CD4-positive, alpha-beta T cell (primary cell): ENCODE measurements around the gene WDR35. TPM values are rescaled to one million over a fixed set of nuclear protein-coding genes. Genes with fewer than 3 reads are reported as not detected.

ENCODE experiments used
- ATAC-seq: fragments of 200-7000 bp; cut with Tn5 transposase; one replicate; pipeline ENCODE4 v1.10.0; 2022; ENCODE audit warnings: mild to moderate bottlenecking; ENCODE audit not compliant: poor library complexity
- CTCF ChIA-PET: fragments of 350-600 bp; sonication (Branson Sonifier 250); formaldehyde crosslinking; loops from one replicate; lab custom pipeline; 2021; ENCODE audit warnings: antibody characterized with exemption, inconsistent platforms; lab: Charles Lee
- POLR2A ChIA-PET: fragments of 350-600 bp; sonication (Branson Sonifier 250); formaldehyde crosslinking; loops from one replicate; lab custom pipeline; 2021; ENCODE audit warnings: antibody characterized with exemption, inconsistent platforms; lab: Charles Lee
- DNase-seq, 14 experiments: peaks; one replicate each; pipeline ENCODE4 v3.0.0-alpha.2; 2013 to 2020; ENCODE audit warnings: mixed read lengths in 2 of 14
- H3K27ac ChIP-seq, 2 donors: one replicate each; pipeline versions ENCODE4 v1.5.1 to v1.7.0; 2013; ENCODE audit warnings: low read length in 2 of 2, low read depth in 1 of 2, mild to moderate bottlenecking in 1 of 2
- H3K27me3 ChIP-seq, 2 experiments: 1 replicate in 1 of 2; 2 replicates in 1 of 2; pipeline versions ENCODE4 v1.6.1 to v1.7.0; 2013; ENCODE audit warnings: low read length in 2 of 2, control low read depth in 1 of 2, mild to moderate bottlenecking in 1 of 2, moderate library complexity in 1 of 2; ENCODE audit not compliant: insufficient read depth in 2 of 2, control insufficient read depth in 1 of 2
- H3K36me3 ChIP-seq: one replicate; pipeline ENCODE4 v1.6.1; 2013; ENCODE audit warnings: low read length, control low read depth; ENCODE audit not compliant: insufficient read depth
- H3K4me1 ChIP-seq: one replicate; pipeline ENCODE4 v1.6.1; 2013; ENCODE audit warnings: low read length, control low read depth; ENCODE audit not compliant: insufficient read depth
- H3K4me3 ChIP-seq: one replicate; pipeline ENCODE4 v1.5.1; 2013; ENCODE audit warnings: mild to moderate bottlenecking, low read length, moderate library complexity
- H3K9me3 ChIP-seq, 2 experiments: 1 replicate in 1 of 2; 2 replicates in 1 of 2; pipeline versions ENCODE4 v1.6.1 to v1.7.0; 2013; ENCODE audit warnings: low read length in 2 of 2, mild to moderate bottlenecking in 2 of 2, control low read depth in 1 of 2, moderate library complexity in 1 of 2; ENCODE audit not compliant: control insufficient read depth in 1 of 2, insufficient read depth in 1 of 2
- H3K27ac Mint-ChIP-seq: one replicate; pipeline ENCODE4 v1.8.0; 2020; ENCODE audit warnings: mixed read lengths
- H3K27me3 Mint-ChIP-seq: one replicate; pipeline ENCODE4 v1.8.0; 2021; ENCODE audit warnings: mixed read lengths
- H3K36me3 Mint-ChIP-seq: one replicate; pipeline ENCODE4 v1.8.0; 2021; ENCODE audit warnings: low read depth, mixed read lengths
- H3K4me1 Mint-ChIP-seq: one replicate; pipeline ENCODE4 v1.8.0; 2021; ENCODE audit warnings: low read depth, mixed read lengths
- H3K4me3 Mint-ChIP-seq: one replicate; pipeline ENCODE4 v1.8.0; 2020; ENCODE audit warnings: mild to moderate bottlenecking, mixed read lengths
- H3K9me3 Mint-ChIP-seq: one replicate; pipeline ENCODE4 v1.8.0; 2020; ENCODE audit warnings: mixed read lengths
- intact Hi-C, 2 experiments: fragments of 100-400 bp; cut with DNase I in 1 of 2; cut with micrococcal nuclease in 1 of 2; formaldehyde crosslinking; loops; one replicate each; pipeline versions ENCODE4 v1.15.1 to v1.9.0; 2023 to 2025; cut with DNase I, micrococcal nuclease
- total RNA-seq, 174 experiments: library from RNA in 2 of 174; stranded (reverse) in 2 of 174; gene quantifications; one replicate each; pipeline ENCODE4 v1.2.3 and lab custom pipeline; 2021 to 2026
- TF ChIP-seq, protein P1 (sequence below): fragments of 200-600 bp; IDR thresholded peaks from one replicate; pipeline ENCODE4 v1.8.0; 2022; ENCODE audit warnings: antibody characterized with exemption, mild to moderate bottlenecking

The WDR35 gene
- total RNA-seq, 2 experiments from 2014 or later, result 2.8 to 3.2 TPM

DNA sequence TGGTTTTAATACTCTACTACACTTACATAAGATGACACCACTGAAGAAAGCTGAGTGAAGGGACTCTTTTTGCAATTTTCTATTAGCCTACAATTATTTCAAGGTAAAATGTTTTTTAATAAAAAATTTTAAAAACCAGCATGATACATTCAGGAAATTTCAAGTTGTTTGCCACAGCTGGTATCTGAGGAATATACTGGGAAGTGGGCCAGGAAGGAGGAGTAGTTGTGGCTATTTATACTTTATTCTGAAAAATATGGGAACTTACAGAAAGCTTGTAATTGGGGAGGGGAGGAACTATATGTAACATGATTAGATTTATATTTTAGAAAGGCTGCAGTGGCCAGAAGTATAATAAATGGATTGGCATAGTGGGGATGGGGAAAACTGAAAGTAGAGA lies 40.8 kb downstream of the WDR35 start:
- CTCF ChIA-PET, result no interaction called here
- no peak overlapping the region for H3K27ac ChIP-seq
- peaks cover 35% of the 10 kb centered on the region for H3K36me3 Mint-ChIP-seq
- no peak for DNase-seq
- POLR2A ChIA-PET, result no interaction called here
- peaks cover 3% of the 10 kb centered on the region for H3K36me3 ChIP-seq
- H3K9me3 ChIP-seq, result no peaks in the 10 kb centered on the region
- H3K4me3 Mint-ChIP-seq, result no peak overlapping the region
- no peak overlapping the region for H3K4me3 ChIP-seq
- H3K4me1 Mint-ChIP-seq, result no peaks in the 10 kb centered on the region
- ATAC-seq, result no peak
- no peaks in the 10 kb centered on the region for H3K9me3 Mint-ChIP-seq
- H3K4me1 ChIP-seq, result no peaks in the 10 kb centered on the region
- TF ChIP-seq, protein P1, sequence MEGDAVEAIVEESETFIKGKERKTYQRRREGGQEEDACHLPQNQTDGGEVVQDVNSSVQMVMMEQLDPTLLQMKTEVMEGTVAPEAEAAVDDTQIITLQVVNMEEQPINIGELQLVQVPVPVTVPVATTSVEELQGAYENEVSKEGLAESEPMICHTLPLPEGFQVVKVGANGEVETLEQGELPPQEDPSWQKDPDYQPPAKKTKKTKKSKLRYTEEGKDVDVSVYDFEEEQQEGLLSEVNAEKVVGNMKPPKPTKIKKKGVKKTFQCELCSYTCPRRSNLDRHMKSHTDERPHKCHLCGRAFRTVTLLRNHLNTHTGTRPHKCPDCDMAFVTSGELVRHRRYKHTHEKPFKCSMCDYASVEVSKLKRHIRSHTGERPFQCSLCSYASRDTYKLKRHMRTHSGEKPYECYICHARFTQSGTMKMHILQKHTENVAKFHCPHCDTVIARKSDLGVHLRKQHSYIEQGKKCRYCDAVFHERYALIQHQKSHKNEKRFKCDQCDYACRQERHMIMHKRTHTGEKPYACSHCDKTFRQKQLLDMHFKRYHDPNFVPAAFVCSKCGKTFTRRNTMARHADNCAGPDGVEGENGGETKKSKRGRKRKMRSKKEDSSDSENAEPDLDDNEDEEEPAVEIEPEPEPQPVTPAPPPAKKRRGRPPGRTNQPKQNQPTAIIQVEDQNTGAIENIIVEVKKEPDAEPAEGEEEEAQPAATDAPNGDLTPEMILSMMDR, result no peak
- H3K27me3 Mint-ChIP-seq, result no peaks in the 10 kb centered on the region
- intact Hi-C loops, result no loop called here
- H3K27me3 ChIP-seq, result no peaks in the 10 kb centered on the region
- no peak overlapping the region for H3K27ac Mint-ChIP-seq

DNA sequence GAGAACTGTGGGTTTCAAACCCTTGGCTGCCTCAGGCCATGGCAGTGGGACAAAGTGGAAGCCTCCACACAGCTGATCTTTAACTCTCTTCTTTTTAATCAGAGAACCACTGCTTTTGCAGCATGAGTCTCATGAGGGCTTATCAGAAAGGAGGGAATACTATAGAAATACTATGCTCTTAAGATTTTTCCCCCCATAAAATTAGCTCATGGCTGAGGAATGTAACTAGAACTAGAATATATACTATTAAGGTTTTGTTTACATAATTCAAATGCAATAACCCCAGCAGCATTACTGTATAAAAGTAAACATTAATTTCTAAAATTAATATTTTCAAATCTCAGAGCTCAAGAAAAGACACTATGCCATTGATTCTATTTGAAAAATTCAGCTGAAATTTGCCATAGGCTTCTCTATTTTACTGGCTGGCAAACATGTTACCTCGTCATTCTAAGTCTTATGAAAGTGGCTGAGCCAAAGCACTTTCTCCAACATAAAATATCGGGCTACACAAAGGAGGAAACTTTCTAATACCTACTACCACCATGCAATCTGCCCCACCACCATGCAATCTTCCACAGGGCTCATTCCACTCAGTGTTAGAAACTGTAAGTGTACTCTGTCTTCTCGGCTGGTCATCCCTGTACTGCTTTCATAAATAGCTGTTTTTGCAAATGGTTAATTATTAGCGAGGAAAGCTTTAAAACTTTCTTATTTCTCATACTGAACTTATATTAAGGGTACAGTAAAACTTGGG lies 42.5 kb downstream of the WDR35 start:
- Histone ChIP-seq H3K27ac (no peak overlapping the region), H3K27me3 (no peaks in the 10 kb centered on the region), H3K36me3 (peaks cover 3% of the 10 kb centered on the region), H3K9me3 (no peaks in the 10 kb centered on the region), H3K4me3 (no peak overlapping the region), H3K4me1 (no peaks in the 10 kb centered on the region)
- ChIA-PET POLR2A (no interaction called here), CTCF (no interaction called here)
- Mint-ChIP-seq H3K27me3 (no peaks in the 10 kb centered on the region), H3K4me1 (no peaks in the 10 kb centered on the region), H3K27ac (no peak overlapping the region), H3K9me3 (no peaks in the 10 kb centered on the region), H3K36me3 (peaks cover 34% of the 10 kb centered on the region), H3K4me3 (no peak overlapping the region)
- TF ChIP-seq, protein P1, result no peak
- no peak for ATAC-seq
- intact Hi-C loops, result no loop called here
- DNase-seq, result no peak

DNA sequence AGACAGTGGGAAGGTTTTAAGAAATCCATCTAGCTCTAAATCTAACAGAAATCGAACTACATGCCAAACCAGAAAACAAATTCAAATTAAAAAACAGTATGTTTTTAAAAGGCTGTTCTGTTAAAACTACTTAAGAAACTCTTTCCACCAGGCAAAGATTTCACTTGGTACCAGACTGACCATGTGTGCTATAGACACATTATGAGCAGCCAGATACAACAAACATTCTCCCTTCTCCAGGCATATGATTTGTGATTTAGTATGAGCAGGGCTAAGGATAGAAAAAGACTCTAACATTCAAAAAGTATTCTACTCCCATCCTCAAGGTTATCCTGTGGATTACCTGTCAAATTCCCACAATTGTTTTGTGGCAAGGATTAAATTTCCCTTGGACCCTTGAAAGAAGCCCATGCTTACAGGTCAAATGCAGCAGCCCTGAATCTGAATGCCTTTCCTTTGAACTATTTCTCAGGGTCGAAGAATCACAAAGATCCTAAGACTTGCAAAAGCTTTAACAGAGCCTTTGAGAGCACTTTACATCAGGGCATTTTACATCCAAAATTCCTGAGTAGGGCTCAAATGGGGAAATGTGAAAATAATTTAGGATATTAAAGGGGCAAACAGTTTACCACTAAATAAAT lies 45.6 kb downstream of the WDR35 start:
- peaks cover 3% of the 10 kb centered on the region for H3K36me3 ChIP-seq
- H3K36me3 Mint-ChIP-seq, result peaks cover 30% of the 10 kb centered on the region
- ATAC-seq (no peak), DNase-seq (no peak)
- ChIA-PET POLR2A (no interaction called here), CTCF (interaction anchor here (1.0 kb wide), 1 partner anchor 16 kb away, joined by 3 read pairs; no protein-coding TSS in a partner anchor)
- TF ChIP-seq, protein P1, result no peak
- no peak overlapping the region for H3K27ac Mint-ChIP-seq
- no peaks in the 10 kb centered on the region for H3K9me3 ChIP-seq
- H3K9me3 Mint-ChIP-seq, result no peaks in the 10 kb centered on the region
- H3K4me1 ChIP-seq, result no peaks in the 10 kb centered on the region
- H3K4me3 ChIP-seq, result no peak overlapping the region
- no peaks in the 10 kb centered on the region for H3K4me1 Mint-ChIP-seq
- no peaks in the 10 kb centered on the region for H3K27me3 Mint-ChIP-seq
- no peak overlapping the region for H3K27ac ChIP-seq
- H3K27me3 ChIP-seq, result no peaks in the 10 kb centered on the region
- intact Hi-C loops, result no loop called here
- H3K4me3 Mint-ChIP-seq, result no peak overlapping the region
